HepG2 (cell line): Measurements from ENCODE around the gene SF3A2. TPM values are rescaled to one million over a fixed set of nuclear protein-coding genes. Genes with fewer than 3 reads are reported as not detected.

Source experiments
- ARHGAP35 ChIP-seq: sonication (generic); formaldehyde crosslinking; IDR thresholded peaks from 2 replicates; pipeline ENCODE4 v1.9.0; 2022; ENCODE audit warnings: mild to moderate bottlenecking, inconsistent platforms, moderate library complexity, missing genetic modification reagents, borderline replicate concordance
- CEBPB ChIP-seq: IDR thresholded peaks from 2 replicates; pipeline ENCODE4 v1.6.1; 2011; ENCODE audit warnings: low read depth, low read length, improper control_type of control experiment, borderline replicate concordance
- CHD4 ChIP-seq: fragments of 200-600 bp; sonication (generic); IDR thresholded peaks from 2 replicates; pipeline ENCODE4 v1.7.0; 2017; ENCODE audit warnings: mild to moderate bottlenecking, low read length, borderline replicate concordance
- HNF4A ChIP-seq: sonication (generic); formaldehyde crosslinking; IDR thresholded peaks from 2 replicates; pipeline ENCODE4 v1.4.0; 2020; ENCODE audit warnings: missing genetic modification reagents
- MED1 ChIP-seq: sonication (generic); formaldehyde crosslinking; IDR thresholded peaks from 2 replicates; pipeline ENCODE4 v1.4.0; 2020; ENCODE audit warnings: missing genetic modification reagents
- NFRKB ChIP-seq: fragments of 450-650 bp; IDR thresholded peaks from 2 replicates; pipeline ENCODE4 v1.6.1; 2017
- SSRP1 ChIP-seq: IDR thresholded peaks from 2 replicates; pipeline ENCODE4 v1.6.1; 2016; ENCODE audit warnings: control low read depth
- TP53 ChIP-seq: sonication (generic); formaldehyde crosslinking; conservative IDR thresholded peaks from 2 replicates; pipeline ENCODE4 v1.4.0; 2020; ENCODE audit warnings: missing genetic modification reagents
- XBP1 ChIP-seq: sonication (generic); formaldehyde crosslinking; IDR thresholded peaks from 2 replicates; pipeline ENCODE4 v1.5.0; 2020; ENCODE audit warnings: missing genetic modification reagents
- ZNF12 ChIP-seq: sonication (generic); formaldehyde crosslinking; IDR thresholded peaks from 2 replicates; pipeline ENCODE4 v1.5.0; 2020; ENCODE audit warnings: missing genetic modification reagents
- ZNF720 ChIP-seq: sonication (generic); formaldehyde crosslinking; IDR thresholded peaks from 2 replicates; pipeline ENCODE4 v1.4.0; 2020; ENCODE audit warnings: missing genetic modification reagents
- ZNF724P ChIP-seq: sonication (generic); formaldehyde crosslinking; IDR thresholded peaks from 2 replicates; pipeline ENCODE4 v1.8.0; 2022; ENCODE audit warnings: missing genetic modification reagents, borderline replicate concordance
- ZNF839 ChIP-seq: sonication (generic); formaldehyde crosslinking; IDR thresholded peaks from 2 replicates; pipeline ENCODE4 v1.4.0; 2020; ENCODE audit warnings: missing genetic modification reagents, mild to moderate bottlenecking, borderline replicate concordance
- polyA plus RNA-seq, 8 experiments: library from polyadenylated mRNA; depleted of rRNA in 3 of 8; stranded (reverse) in 7 of 8; unstranded in 1 of 8; fragments of >200 nt; fragmentation: Illumina TruSeq in 4 of 8; extraction: Trizol in 4 of 8; gene quantifications; 2 replicates each; pipeline versions ENCODE4 v1.2.1 to v1.2.3, GENCODE V29; 2011 to 2016; ENCODE audit warnings: low read depth in 4 of 8, missing spikeins in 1 of 8, mixed read lengths in 1 of 8; ENCODE audit not compliant: insufficient read depth in 1 of 8
- total RNA-seq, 5 experiments: library from RNA; depleted of rRNA; stranded (reverse); fragments of >200 nt; fragmentation: Illumina TruSeq; extraction: Trizol; gene quantifications; 2 replicates each; pipeline ENCODE4 v1.2.3, GENCODE V29; 2016; ENCODE audit warnings: low read depth in 1 of 5
- TF ChIP-seq, protein P1 (sequence below): sonication (generic); formaldehyde crosslinking; IDR thresholded peaks from 2 replicates; pipeline ENCODE4 v1.5.0; 2020; ENCODE audit warnings: mild to moderate bottlenecking, missing genetic modification reagents, borderline replicate concordance
- TF ChIP-seq, protein P2 (sequence below): sonication (generic); formaldehyde crosslinking; conservative IDR thresholded peaks from 2 replicates; pipeline ENCODE4 v1.8.0; 2022; ENCODE audit warnings: missing genetic modification reagents

SF3A2 gene
- total and polyA plus RNA-seq, 2 of the 13 experiments (the other 11 are each of a cell fraction or from before 2014, with no cell fraction given), result 8.6 to 8.8 TPM

DNA sequence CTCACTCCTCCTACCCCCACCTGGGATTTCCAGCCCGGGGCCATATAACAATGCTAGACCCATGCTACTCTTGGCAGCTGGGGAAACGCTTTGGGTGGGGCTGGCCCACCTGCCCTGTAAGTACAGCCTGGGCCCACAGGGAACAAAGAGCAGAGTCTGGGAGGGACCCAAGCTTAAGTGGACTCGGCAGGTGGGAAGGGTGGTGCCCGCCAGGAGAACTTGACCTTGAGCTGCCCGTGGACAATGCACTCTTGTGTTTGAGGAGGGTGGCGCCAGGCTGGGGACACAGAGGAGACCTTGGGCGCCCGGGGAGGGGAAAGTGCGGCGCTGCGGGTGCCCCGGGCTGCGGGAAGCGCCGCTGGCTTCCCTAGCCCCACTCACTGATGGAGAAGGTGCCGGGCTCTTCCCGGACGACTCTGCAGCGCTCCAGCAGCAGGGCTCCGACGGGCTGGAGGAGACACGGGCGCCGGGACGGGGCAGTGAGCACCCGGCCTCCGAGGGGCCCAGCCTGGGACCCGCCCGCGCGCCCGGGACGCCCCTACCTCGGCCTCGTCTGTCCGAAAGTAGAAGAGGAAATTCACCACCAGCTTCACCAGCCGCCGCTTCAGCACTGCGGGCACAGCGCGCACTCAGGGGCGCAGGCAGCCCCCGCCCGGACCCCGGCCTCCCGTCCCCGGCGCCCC lies 1.1 kb upstream of the SF3A2 start (continued):
- TF ChIP-seq, protein P1, sequence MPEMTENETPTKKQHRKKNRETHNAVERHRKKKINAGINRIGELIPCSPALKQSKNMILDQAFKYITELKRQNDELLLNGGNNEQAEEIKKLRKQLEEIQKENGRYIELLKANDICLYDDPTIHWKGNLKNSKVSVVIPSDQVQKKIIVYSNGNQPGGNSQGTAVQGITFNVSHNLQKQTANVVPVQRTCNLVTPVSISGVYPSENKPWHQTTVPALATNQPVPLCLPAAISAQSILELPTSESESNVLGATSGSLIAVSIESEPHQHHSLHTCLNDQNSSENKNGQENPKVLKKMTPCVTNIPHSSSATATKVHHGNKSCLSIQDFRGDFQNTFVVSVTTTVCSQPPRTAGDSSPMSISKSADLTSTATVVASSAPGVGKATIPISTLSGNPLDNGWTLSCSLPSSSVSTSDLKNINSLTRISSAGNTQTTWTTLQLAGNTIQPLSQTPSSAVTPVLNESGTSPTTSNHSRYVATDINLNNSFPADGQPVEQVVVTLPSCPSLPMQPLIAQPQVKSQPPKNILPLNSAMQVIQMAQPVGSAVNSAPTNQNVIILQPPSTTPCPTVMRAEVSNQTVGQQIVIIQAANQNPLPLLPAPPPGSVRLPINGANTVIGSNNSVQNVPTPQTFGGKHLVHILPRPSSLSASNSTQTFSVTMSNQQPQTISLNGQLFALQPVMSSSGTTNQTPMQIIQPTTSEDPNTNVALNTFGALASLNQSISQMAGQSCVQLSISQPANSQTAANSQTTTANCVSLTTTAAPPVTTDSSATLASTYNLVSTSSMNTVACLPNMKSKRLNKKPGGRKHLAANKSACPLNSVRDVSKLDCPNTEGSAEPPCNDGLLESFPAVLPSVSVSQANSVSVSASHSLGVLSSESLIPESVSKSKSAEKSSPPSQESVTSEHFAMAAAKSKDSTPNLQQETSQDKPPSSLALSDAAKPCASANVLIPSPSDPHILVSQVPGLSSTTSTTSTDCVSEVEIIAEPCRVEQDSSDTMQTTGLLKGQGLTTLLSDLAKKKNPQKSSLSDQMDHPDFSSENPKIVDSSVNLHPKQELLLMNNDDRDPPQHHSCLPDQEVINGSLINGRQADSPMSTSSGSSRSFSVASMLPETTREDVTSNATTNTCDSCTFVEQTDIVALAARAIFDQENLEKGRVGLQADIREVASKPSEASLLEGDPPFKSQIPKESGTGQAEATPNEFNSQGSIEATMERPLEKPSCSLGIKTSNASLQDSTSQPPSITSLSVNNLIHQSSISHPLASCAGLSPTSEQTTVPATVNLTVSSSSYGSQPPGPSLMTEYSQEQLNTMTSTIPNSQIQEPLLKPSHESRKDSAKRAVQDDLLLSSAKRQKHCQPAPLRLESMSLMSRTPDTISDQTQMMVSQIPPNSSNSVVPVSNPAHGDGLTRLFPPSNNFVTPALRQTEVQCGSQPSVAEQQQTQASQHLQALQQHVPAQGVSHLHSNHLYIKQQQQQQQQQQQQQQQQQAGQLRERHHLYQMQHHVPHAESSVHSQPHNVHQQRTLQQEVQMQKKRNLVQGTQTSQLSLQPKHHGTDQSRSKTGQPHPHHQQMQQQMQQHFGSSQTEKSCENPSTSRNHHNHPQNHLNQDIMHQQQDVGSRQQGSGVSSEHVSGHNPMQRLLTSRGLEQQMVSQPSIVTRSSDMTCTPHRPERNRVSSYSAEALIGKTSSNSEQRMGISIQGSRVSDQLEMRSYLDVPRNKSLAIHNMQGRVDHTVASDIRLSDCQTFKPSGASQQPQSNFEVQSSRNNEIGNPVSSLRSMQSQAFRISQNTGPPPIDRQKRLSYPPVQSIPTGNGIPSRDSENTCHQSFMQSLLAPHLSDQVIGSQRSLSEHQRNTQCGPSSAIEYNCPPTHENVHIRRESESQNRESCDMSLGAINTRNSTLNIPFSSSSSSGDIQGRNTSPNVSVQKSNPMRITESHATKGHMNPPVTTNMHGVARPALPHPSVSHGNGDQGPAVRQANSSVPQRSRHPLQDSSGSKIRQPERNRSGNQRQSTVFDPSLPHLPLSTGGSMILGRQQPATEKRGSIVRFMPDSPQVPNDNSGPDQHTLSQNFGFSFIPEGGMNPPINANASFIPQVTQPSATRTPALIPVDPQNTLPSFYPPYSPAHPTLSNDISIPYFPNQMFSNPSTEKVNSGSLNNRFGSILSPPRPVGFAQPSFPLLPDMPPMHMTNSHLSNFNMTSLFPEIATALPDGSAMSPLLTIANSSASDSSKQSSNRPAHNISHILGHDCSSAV (CRISPR knock-in tag), result no peak
- TF ChIP-seq ZNF720, result no peak
- TF ChIP-seq SSRP1 (CRISPR knock-in tag), result no peak
- TF ChIP-seq, protein P2, sequence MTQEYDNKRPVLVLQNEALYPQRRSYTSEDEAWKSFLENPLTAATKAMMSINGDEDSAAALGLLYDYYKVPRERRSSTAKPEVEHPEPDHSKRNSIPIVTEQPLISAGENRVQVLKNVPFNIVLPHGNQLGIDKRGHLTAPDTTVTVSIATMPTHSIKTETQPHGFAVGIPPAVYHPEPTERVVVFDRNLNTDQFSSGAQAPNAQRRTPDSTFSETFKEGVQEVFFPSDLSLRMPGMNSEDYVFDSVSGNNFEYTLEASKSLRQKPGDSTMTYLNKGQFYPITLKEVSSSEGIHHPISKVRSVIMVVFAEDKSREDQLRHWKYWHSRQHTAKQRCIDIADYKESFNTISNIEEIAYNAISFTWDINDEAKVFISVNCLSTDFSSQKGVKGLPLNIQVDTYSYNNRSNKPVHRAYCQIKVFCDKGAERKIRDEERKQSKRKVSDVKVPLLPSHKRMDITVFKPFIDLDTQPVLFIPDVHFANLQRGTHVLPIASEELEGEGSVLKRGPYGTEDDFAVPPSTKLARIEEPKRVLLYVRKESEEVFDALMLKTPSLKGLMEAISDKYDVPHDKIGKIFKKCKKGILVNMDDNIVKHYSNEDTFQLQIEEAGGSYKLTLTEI (CRISPR knock-in tag), result no peak
- TF ChIP-seq ARHGAP35 (CRISPR knock-in tag), result no peak
- no peak for TF ChIP-seq NFRKB
- TF ChIP-seq XBP1 (CRISPR knock-in tag), result no peak
- no peak for TF ChIP-seq ZNF724P
- TF ChIP-seq ZNF839 (CRISPR knock-in tag), result no peak
- no peak for TF ChIP-seq TP53 (CRISPR knock-in tag)
- TF ChIP-seq CEBPB, result no peak
- TF ChIP-seq HNF4A (CRISPR knock-in tag), result peak; percentile 81
- peak; percentile 32; the same call in 1 of the 2 replicates for TF ChIP-seq MED1
- 0 out of 2 replicates have a peak, but pooled peaks have one; percentile 37 for TF ChIP-seq CHD4
- TF ChIP-seq ZNF12 (CRISPR knock-in tag), result no peak
